ENCODE results near the gene GPR50. TPM values are rescaled to one million over a fixed set of nuclear protein-coding genes. Genes with fewer than 3 reads are reported as not detected.

Gene GPR50
- total and polyA plus RNA-seq, 2 of the 13 experiments (the other 11 are each of a cell fraction or from before 2014, with no cell fraction given), result not detected

DNA sequence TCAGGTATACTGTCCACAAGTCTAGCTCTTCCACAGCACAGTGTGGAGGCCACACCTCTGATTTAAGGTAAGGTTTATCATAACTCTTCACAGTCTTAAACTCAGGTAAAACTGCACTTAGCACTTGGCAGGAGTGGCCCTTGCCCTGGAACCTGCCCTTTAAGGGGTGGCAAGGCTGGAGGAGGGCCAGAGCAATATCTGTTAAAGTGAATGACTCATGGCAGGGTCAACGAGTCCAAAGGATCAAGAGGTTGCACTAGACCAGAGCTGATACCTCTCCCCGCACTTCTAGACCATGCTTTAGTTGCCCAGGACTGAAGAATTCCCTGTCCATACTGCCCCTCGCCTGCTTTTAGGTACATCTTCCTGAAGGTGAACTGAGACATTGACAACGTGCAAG lies 14.7 kb upstream of the GPR50 start:
- Histone ChIP-seq H3K79me2 (ENCODE audit: insufficient read depth, low read length) (no peaks in the 10 kb centered on the region), H3K9ac (ENCODE audit: insufficient read depth, low read depth, low read length) (no peak overlapping the region), H2AFZ (ENCODE audit: low read length) (no peak overlapping the region), H3K4me2 (ENCODE audit: low read depth, low read length) (no peak overlapping the region), H3K4me3 (replicated peaks in 1 of 3; ENCODE audit: insufficient read depth in 1 of 3, low read depth in 2 of 3, low read length in 3 of 3) (no peak overlapping the region), H3K27ac (ENCODE audit: extremely low read length, insufficient read depth, low read length) (no peak overlapping the region), H4K20me1 (ENCODE audit: insufficient read depth, low read length) (no peaks in the 10 kb centered on the region), H3K4me1 (ENCODE audit: insufficient read depth, low read length) (no peaks in the 10 kb centered on the region), H3K9me3 (ENCODE audit: low read length) (no peaks in the 10 kb centered on the region), H3K27me3 (ENCODE audit: control insufficient read depth in 1 of 2, insufficient read depth in 2 of 2, low read length in 2 of 2) (no peaks in the 10 kb centered on the region), H3K36me3 (replicated peaks in 1 of 2; ENCODE audit: control insufficient read depth in 1 of 2, insufficient read depth in 2 of 2, low read length in 2 of 2) (no peaks in the 10 kb centered on the region)
- 0% methylated on average over 1 of the region's 4 CpGs for whole genome bisulfite sequencing (ENCODE audit: low lambda C conversion rate)
- BruUV-seq (replicated peaks), result no TSS peak
- DNase-seq (ENCODE audit: low spot score) (no peak), ATAC-seq (no peak), FAIRE-seq (no peak)
- in situ Hi-C loops (cut with HindIII; ENCODE audit: extremely low pct_ligation_motif_present, low pct_unique_long_range_greater_than_20kb), result loop anchor here (25.0 kb wide), 2 partner anchors 201 to 326 kb away; no protein-coding TSS in a partner anchor
- TF ChIP-seq ZNF816 (CRISPR knock-in tag; IDR thresholded peaks at IDR 0.05; ENCODE audit: borderline replicate concordance) (no peak), MEIS1 (CRISPR knock-in tag; IDR thresholded peaks at IDR 0.05; ENCODE audit: borderline replicate concordance) (no peak), KAT8 (CRISPR knock-in tag; IDR thresholded peaks at IDR 0.05) (no peak), JARID2 (CRISPR knock-in tag; IDR thresholded peaks at IDR 0.05; ENCODE audit: insufficient replicate concordance) (no peak)
- intact Hi-C loops (cut with micrococcal nuclease; ENCODE audit: unreplicated experiment), result no loop called here
- ChIA-PET POLR2A (no interaction called here), CTCF (ENCODE audit: low intra/inter-chr PET ratio, low total read pairs) (no interaction called here)

DNA sequence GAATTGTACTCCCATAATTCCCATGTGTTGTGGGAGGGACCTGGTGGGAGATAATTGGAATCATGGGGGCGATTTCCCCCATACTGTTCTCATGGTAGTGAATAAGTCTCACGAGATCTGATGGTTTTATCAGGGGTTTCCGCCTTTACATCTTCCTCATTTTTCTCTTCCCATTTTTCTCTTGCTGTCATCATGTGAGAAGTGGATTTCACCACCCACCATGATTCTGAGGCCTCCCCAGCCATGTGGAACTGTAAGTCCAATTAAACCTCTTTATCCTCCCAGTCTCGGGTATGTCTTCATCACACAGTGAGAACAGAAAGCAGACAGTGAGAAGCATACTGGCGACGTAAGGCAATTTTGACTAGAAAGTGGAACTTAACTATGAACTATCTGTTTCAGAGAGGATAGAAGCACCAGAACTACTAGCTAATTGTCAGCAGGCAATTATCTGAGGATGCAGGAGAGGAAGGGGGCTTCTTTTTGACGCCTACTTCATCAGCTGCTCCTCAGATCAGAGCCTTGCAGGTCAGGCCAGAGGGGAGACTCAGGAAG lies 8.5 kb upstream of the GPR50 start:
- POLR2A ChIA-PET, result no interaction called here
- no peak for FAIRE-seq
- in situ Hi-C loops (cut with HindIII; ENCODE audit: extremely low pct_ligation_motif_present, low pct_unique_long_range_greater_than_20kb), result loop anchor here (25.0 kb wide), 2 partner anchors 194 to 319 kb away; no protein-coding TSS in a partner anchor
- no peak for TF ChIP-seq ZNF264 (CRISPR knock-in tag; IDR thresholded peaks at IDR 0.05)
- TF ChIP-seq ZNF563 (CRISPR knock-in tag; IDR thresholded peaks at IDR 0.05), result no peak
- TF ChIP-seq ZNF772 (CRISPR knock-in tag; IDR thresholded peaks at IDR 0.05), result no peak
- TF ChIP-seq HMG20A (CRISPR knock-in tag; IDR thresholded peaks at IDR 0.05; ENCODE audit: borderline replicate concordance), result no peak
- no peak for TF ChIP-seq SMAD3 (CRISPR knock-in tag; IDR thresholded peaks at IDR 0.05)
- TF ChIP-seq, protein P1, sequence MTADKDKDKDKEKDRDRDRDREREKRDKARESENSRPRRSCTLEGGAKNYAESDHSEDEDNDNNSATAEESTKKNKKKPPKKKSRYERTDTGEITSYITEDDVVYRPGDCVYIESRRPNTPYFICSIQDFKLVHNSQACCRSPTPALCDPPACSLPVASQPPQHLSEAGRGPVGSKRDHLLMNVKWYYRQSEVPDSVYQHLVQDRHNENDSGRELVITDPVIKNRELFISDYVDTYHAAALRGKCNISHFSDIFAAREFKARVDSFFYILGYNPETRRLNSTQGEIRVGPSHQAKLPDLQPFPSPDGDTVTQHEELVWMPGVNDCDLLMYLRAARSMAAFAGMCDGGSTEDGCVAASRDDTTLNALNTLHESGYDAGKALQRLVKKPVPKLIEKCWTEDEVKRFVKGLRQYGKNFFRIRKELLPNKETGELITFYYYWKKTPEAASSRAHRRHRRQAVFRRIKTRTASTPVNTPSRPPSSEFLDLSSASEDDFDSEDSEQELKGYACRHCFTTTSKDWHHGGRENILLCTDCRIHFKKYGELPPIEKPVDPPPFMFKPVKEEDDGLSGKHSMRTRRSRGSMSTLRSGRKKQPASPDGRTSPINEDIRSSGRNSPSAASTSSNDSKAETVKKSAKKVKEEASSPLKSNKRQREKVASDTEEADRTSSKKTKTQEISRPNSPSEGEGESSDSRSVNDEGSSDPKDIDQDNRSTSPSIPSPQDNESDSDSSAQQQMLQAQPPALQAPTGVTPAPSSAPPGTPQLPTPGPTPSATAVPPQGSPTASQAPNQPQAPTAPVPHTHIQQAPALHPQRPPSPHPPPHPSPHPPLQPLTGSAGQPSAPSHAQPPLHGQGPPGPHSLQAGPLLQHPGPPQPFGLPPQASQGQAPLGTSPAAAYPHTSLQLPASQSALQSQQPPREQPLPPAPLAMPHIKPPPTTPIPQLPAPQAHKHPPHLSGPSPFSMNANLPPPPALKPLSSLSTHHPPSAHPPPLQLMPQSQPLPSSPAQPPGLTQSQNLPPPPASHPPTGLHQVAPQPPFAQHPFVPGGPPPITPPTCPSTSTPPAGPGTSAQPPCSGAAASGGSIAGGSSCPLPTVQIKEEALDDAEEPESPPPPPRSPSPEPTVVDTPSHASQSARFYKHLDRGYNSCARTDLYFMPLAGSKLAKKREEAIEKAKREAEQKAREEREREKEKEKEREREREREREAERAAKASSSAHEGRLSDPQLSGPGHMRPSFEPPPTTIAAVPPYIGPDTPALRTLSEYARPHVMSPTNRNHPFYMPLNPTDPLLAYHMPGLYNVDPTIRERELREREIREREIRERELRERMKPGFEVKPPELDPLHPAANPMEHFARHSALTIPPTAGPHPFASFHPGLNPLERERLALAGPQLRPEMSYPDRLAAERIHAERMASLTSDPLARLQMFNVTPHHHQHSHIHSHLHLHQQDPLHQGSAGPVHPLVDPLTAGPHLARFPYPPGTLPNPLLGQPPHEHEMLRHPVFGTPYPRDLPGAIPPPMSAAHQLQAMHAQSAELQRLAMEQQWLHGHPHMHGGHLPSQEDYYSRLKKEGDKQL (CRISPR knock-in tag; IDR thresholded peaks at IDR 0.05; ENCODE audit: low read depth), result no peak
- TF ChIP-seq MAFK (conservative IDR thresholded peaks at IDR 0.05 in 1 of 2, IDR thresholded peaks at IDR 0.05 in 1 of 2; ENCODE audit: low read length in 2 of 2), result no peak
- TF ChIP-seq, protein P2, sequence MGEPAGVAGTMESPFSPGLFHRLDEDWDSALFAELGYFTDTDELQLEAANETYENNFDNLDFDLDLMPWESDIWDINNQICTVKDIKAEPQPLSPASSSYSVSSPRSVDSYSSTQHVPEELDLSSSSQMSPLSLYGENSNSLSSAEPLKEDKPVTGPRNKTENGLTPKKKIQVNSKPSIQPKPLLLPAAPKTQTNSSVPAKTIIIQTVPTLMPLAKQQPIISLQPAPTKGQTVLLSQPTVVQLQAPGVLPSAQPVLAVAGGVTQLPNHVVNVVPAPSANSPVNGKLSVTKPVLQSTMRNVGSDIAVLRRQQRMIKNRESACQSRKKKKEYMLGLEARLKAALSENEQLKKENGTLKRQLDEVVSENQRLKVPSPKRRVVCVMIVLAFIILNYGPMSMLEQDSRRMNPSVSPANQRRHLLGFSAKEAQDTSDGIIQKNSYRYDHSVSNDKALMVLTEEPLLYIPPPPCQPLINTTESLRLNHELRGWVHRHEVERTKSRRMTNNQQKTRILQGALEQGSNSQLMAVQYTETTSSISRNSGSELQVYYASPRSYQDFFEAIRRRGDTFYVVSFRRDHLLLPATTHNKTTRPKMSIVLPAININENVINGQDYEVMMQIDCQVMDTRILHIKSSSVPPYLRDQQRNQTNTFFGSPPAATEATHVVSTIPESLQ (CRISPR knock-in tag; conservative IDR thresholded peaks at IDR 0.05), result no peak

More for the DNA sequence above, 8.5 kb upstream of the GPR50 start:
- Histone ChIP-seq H3K4me1 (ENCODE audit: insufficient read depth, low read length) (no peaks in the 10 kb centered on the region), H3K36me3 (replicated peaks in 1 of 2; ENCODE audit: control insufficient read depth in 1 of 2, insufficient read depth in 2 of 2, low read length in 2 of 2) (no peaks in the 10 kb centered on the region), H3K9me3 (ENCODE audit: low read length) (no peaks in the 10 kb centered on the region), H3K4me3 (replicated peaks in 1 of 3; ENCODE audit: insufficient read depth in 1 of 3, low read depth in 2 of 3, low read length in 3 of 3) (no peak overlapping the region), H3K9ac (ENCODE audit: insufficient read depth, low read depth, low read length) (no peak overlapping the region), H3K27me3 (ENCODE audit: control insufficient read depth in 1 of 2, insufficient read depth in 2 of 2, low read length in 2 of 2) (no peaks in the 10 kb centered on the region), H4K20me1 (ENCODE audit: insufficient read depth, low read length) (no peaks in the 10 kb centered on the region), H2AFZ (ENCODE audit: low read length) (no peak overlapping the region), H3K4me2 (ENCODE audit: low read depth, low read length) (no peak overlapping the region), H3K79me2 (ENCODE audit: insufficient read depth, low read length) (no peaks in the 10 kb centered on the region), H3K27ac (ENCODE audit: extremely low read length, insufficient read depth, low read length) (no peak overlapping the region)
- DNase-seq (ENCODE audit: low spot score) (no peak), ATAC-seq (no peak)
- BruUV-seq (replicated peaks), result no TSS peak
- CTCF ChIA-PET (ENCODE audit: low intra/inter-chr PET ratio, low total read pairs), result no interaction called here
- intact Hi-C loops (cut with micrococcal nuclease; ENCODE audit: unreplicated experiment), result no loop called here
- 23% methylated on average over 6 of the region's 7 CpGs for WGBS (ENCODE audit: low lambda C conversion rate)
